Measurements from ENCODE around the gene CFAP92.

Gene CFAP92

DNA sequence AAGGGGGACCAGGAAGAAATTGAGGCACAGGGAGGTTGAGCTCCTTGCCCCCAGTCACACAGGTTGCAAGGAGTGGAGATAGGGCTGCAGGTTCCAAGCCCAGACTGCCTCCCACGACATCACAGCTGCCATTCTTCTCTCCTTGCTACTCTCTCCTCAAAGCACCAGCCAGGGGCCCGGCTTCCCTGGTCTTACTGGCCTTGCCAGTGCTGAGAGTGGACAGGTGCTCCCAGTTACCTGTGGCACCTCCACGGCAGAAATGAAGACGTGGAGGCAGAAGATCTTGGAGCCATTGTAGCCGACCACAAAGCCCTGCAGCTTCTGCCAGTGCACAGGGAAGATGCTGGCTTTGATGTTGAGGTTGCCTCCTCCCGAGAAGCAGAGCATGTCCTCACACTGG, 132.4 kb downstream of the CFAP92 start:
- no peak for DNase-seq
